ENCODE results near the gene CRYBG3.

Gene CRYBG3

DNA sequence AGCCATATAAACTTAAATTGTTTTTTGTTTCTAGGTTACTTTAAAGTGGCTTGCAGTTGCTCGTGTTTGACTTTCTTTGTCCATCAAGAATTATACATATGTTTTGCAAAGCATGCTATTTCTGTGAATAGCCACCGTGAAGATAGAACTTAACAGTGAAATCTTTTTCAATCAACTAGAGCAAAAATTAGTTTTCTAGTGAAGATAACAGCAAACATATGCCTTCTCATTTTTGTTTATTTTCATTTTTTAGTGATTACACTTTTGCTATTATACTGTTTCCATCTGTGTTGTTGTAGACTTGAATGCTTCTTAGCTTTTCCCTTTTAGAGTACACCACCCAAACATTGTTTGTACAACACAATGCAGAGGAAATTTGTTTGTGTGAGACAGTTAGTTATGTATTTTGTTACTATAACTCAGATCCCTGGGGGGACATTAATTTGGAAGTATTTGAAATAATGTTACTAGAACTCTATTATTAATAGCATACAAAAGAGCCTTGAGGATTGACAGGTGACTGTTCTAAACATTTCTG lies 62.8 kb downstream of the CRYBG3 start:
- Histone ChIP-seq H3K27ac (ENCODE audit: extremely low read depth, low read depth, low read length) (no peak overlapping the region), H3K4me3 (ENCODE audit: low read depth, low read length) (no peak overlapping the region), H3K36me3 (ENCODE audit: control insufficient read depth in 2 of 2, insufficient read depth in 1 of 2, low read length in 2 of 2) (peaks cover 0 to 25% of the 10 kb centered on the region in 2 experiments; a peak in 2 of 3 replicates), H3K4me1 (ENCODE audit: control insufficient read depth, insufficient read depth, low read length) (no peaks in the 10 kb centered on the region), H3K9me3 (ENCODE audit: control insufficient read depth, insufficient read depth, low read depth, low read length) (no peaks in the 10 kb centered on the region)
- ChIA-PET POLR2A (no interaction called here), CTCF (no interaction called here)
- TF ChIP-seq ZBTB1 (tag by site-specific recombination; IDR thresholded peaks at IDR 0.05) (no peak), ZNF510 (tag by site-specific recombination; IDR thresholded peaks at IDR 0.05; ENCODE audit: insufficient replicate concordance) (no peak)

DNA sequence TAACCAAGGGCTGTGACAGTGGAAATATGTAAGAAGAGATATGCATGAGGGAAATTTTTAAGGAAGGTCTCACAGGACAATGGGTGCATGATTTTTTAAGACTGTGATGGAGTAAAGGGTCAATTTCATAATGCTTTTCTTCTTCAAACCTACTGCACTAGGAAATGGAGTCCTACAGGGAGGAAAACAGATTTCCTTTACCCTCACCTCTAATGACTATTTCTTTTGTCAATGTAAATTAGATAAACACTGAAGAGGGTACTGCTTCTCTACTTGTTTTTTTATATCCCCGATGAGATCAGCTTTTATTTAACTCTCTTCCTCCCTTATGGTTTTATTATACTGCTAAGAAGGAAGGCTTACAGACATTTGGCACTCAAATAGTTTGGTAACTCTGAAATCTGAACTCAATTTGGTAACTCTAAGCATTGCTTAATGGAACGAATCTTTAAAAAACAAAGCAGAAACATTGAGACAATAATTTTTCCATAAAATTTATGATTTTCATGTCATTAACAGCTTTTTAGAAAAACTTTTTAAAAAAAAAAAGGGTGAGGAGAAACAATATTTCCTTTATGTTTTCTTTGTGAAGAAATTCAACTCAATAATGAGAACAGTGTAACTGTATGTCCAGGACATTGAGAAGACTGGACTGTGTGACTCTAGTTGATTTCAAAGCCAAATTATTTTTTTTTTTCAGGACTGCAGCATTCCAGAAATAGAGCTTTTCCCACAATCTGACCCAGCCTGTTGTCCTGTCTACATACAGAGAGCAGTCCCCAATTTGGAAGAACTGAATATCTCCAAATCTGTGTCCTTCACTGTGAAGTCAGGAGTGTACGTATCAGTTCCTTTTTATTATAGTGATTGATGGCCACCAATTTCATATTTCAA lies 64.4 kb downstream of the CRYBG3 start:
- no peak for TF ChIP-seq OSR2 (tag by site-specific recombination; IDR thresholded peaks at IDR 0.05)
- TF ChIP-seq ZNF335 (tag by site-specific recombination; conservative IDR thresholded peaks at IDR 0.05), result no peak
- H3K27ac ChIP-seq (ENCODE audit: extremely low read depth, low read depth, low read length), result no peak overlapping the region
- H3K4me1 ChIP-seq (ENCODE audit: control insufficient read depth, insufficient read depth, low read length), result no peaks in the 10 kb centered on the region
- H3K9me3 ChIP-seq (ENCODE audit: control insufficient read depth, insufficient read depth, low read depth, low read length), result no peaks in the 10 kb centered on the region
- H3K36me3 ChIP-seq (ENCODE audit: control insufficient read depth in 2 of 2, insufficient read depth in 1 of 2, low read length in 2 of 2), result peaks cover 0 to 21% of the 10 kb centered on the region in 2 experiments; a peak in 2 of 3 replicates
- ChIA-PET POLR2A (no interaction called here), CTCF (no interaction called here)
- H3K4me3 ChIP-seq (ENCODE audit: low read depth, low read length), result no peak overlapping the region

DNA sequence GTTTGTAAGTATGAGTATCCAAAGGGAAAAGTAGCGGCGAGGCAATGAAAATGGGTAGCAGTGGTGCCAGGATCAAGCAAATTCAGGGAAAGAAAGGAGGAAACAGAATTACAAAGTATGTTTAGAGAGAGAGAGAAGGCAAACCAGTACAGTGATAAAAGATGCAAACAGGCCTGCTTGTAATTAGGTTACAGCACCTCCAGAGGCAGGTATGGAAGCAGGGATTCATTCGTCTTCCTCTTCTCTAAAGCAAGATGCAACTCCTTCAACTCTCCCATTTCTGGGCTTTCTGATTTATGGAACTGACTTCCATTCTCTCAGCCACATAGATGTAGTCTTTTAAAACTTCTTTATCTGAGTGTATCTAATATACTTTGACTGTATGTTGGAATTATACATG lies 68.0 kb downstream of the CRYBG3 start:
- no peaks in the 10 kb centered on the region for H3K9me3 ChIP-seq (ENCODE audit: control insufficient read depth, insufficient read depth, low read depth, low read length)
- peaks cover 0 to 18% of the 10 kb centered on the region in 2 experiments; a peak in 1 of 3 replicates for H3K36me3 ChIP-seq (ENCODE audit: control insufficient read depth in 2 of 2, insufficient read depth in 1 of 2, low read length in 2 of 2)
- H3K4me1 ChIP-seq (ENCODE audit: control insufficient read depth, insufficient read depth, low read length), result no peaks in the 10 kb centered on the region
- no peak overlapping the region for H3K4me3 ChIP-seq (ENCODE audit: low read depth, low read length)
- POLR2A ChIA-PET, result no interaction called here
- H3K27ac ChIP-seq (ENCODE audit: extremely low read depth, low read depth, low read length), result no peak overlapping the region
- CTCF ChIA-PET, result no interaction called here
- TF ChIP-seq ZNF561 (tag by site-specific recombination; IDR thresholded peaks at IDR 0.05; ENCODE audit: borderline replicate concordance) (no peak), ZNF670 (tag by site-specific recombination; IDR thresholded peaks at IDR 0.05; ENCODE audit: low read depth) (no peak), MEIS1 (CRISPR knock-in tag; IDR thresholded peaks at IDR 0.05; ENCODE audit: borderline replicate concordance) (no peak), ZNF239 (tag by site-specific recombination; IDR thresholded peaks at IDR 0.05) (no peak), ZNF16 (tag by site-specific recombination; IDR thresholded peaks at IDR 0.05; ENCODE audit: low read depth) (no peak)

- H3K27ac ChIP-seq (ENCODE audit: extremely low read depth, low read depth, low read length), result no peak overlapping the region
- TF ChIP-seq ZNF610 (tag by site-specific recombination; IDR thresholded peaks at IDR 0.05; ENCODE audit: borderline replicate concordance), result no peak
- no peak for TF ChIP-seq ZNF311 (tag by site-specific recombination; IDR thresholded peaks at IDR 0.05; ENCODE audit: borderline replicate concordance)
- TF ChIP-seq ZNF830 (tag by site-specific recombination; IDR thresholded peaks at IDR 0.05; ENCODE audit: low read depth), result no peak
- TF ChIP-seq INSM2 (tag by site-specific recombination; IDR thresholded peaks at IDR 0.05), result no peak
- TF ChIP-seq, protein P1, sequence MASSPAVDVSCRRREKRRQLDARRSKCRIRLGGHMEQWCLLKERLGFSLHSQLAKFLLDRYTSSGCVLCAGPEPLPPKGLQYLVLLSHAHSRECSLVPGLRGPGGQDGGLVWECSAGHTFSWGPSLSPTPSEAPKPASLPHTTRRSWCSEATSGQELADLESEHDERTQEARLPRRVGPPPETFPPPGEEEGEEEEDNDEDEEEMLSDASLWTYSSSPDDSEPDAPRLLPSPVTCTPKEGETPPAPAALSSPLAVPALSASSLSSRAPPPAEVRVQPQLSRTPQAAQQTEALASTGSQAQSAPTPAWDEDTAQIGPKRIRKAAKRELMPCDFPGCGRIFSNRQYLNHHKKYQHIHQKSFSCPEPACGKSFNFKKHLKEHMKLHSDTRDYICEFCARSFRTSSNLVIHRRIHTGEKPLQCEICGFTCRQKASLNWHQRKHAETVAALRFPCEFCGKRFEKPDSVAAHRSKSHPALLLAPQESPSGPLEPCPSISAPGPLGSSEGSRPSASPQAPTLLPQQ (tag by site-specific recombination; IDR thresholded peaks at IDR 0.05), result no peak
- TF ChIP-seq, protein P2, sequence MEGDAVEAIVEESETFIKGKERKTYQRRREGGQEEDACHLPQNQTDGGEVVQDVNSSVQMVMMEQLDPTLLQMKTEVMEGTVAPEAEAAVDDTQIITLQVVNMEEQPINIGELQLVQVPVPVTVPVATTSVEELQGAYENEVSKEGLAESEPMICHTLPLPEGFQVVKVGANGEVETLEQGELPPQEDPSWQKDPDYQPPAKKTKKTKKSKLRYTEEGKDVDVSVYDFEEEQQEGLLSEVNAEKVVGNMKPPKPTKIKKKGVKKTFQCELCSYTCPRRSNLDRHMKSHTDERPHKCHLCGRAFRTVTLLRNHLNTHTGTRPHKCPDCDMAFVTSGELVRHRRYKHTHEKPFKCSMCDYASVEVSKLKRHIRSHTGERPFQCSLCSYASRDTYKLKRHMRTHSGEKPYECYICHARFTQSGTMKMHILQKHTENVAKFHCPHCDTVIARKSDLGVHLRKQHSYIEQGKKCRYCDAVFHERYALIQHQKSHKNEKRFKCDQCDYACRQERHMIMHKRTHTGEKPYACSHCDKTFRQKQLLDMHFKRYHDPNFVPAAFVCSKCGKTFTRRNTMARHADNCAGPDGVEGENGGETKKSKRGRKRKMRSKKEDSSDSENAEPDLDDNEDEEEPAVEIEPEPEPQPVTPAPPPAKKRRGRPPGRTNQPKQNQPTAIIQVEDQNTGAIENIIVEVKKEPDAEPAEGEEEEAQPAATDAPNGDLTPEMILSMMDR (tag by site-specific recombination; IDR thresholded peaks at IDR 0.05), result no peak
- no peak for TF ChIP-seq ZBTB8A (tag by site-specific recombination; IDR thresholded peaks at IDR 0.05)
- no peak for TF ChIP-seq ZNF664 (tag by site-specific recombination; IDR thresholded peaks at IDR 0.05)
- no peak for TF ChIP-seq ZNF341 (tag by site-specific recombination; IDR thresholded peaks at IDR 0.05; ENCODE audit: low read depth)
- TF ChIP-seq, protein P3, sequence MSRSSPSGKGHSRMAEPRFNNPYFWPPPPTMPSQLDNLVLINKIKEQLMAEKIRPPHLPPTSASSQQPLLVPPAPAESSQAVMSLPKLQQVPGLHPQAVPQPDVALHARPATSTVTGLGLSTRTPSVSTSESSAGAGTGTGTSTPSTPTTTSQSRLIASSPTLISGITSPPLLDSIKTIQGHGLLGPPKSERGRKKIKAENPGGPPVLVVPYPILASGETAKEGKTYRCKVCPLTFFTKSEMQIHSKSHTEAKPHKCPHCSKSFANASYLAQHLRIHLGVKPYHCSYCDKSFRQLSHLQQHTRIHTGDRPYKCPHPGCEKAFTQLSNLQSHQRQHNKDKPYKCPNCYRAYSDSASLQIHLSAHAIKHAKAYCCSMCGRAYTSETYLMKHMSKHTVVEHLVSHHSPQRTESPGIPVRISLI (tag by site-specific recombination; IDR thresholded peaks at IDR 0.05), result no peak
- TF ChIP-seq GLIS1 (tag by site-specific recombination; IDR thresholded peaks at IDR 0.05), result no peak
- H3K4me3 ChIP-seq (ENCODE audit: low read depth, low read length), result no peak overlapping the region
- H3K4me1 ChIP-seq (ENCODE audit: control insufficient read depth, insufficient read depth, low read length), result no peaks in the 10 kb centered on the region
- peaks cover 0 to 8% of the 10 kb centered on the region in 2 experiments; a peak in 1 of 3 replicates for H3K36me3 ChIP-seq (ENCODE audit: control insufficient read depth in 2 of 2, insufficient read depth in 1 of 2, low read length in 2 of 2)
- POLR2A ChIA-PET, result no interaction called here
- CTCF ChIA-PET, result no interaction called here
- H3K9me3 ChIP-seq (ENCODE audit: control insufficient read depth, insufficient read depth, low read depth, low read length), result no peaks in the 10 kb centered on the region
Measured at GRCh38 chr3:97892852-97893251, 71.0 kb downstream of the CRYBG3 start.
